HFFc6 (cell line): Measurements from ENCODE around the gene TBPL1. TPM values are rescaled to one million over a fixed set of nuclear protein-coding genes. Genes with fewer than 3 reads are reported as not detected.

ENCODE experiments used
- DNase-seq: peaks from one replicate; pipeline ENCODE4 v3.0.0-alpha.2; 2018
- H3K27ac Mint-ChIP-seq: 2 replicates; pipeline ENCODE4 v1.8.0; 2020; ENCODE audit warnings: mild to moderate bottlenecking, mixed read lengths
- H3K27me3 Mint-ChIP-seq: 2 replicates; pipeline ENCODE4 v1.8.0; 2021; ENCODE audit warnings: mild to moderate bottlenecking, moderate library complexity, mixed read lengths; ENCODE audit not compliant: insufficient read depth
- H3K36me3 Mint-ChIP-seq: 2 replicates; pipeline ENCODE4 v1.8.0; 2021; ENCODE audit warnings: low read depth, mixed read lengths
- H3K4me1 Mint-ChIP-seq: 2 replicates; pipeline ENCODE4 v1.8.0; 2020; ENCODE audit warnings: low read depth, mixed read lengths
- H3K4me3 Mint-ChIP-seq: 2 replicates; pipeline ENCODE4 v1.8.0; 2020; ENCODE audit warnings: mild to moderate bottlenecking, moderate library complexity, mixed read lengths
- H3K9me3 Mint-ChIP-seq: 2 replicates; pipeline ENCODE4 v1.8.0; 2020; ENCODE audit warnings: mild to moderate bottlenecking, mixed read lengths
- CTCF ChIP-seq: fragments of 200-600 bp; sonication (generic); IDR thresholded peaks from 2 replicates; pipeline ENCODE4 v1.5.0; 2021; ENCODE audit warnings: antibody characterized with exemption, mild to moderate bottlenecking
- total RNA-seq, 6 experiments: library from RNA; stranded (reverse); fragmentation: NEBNext Ultra II Directional; extraction: Animal tissue kit (Norgen Biotek cat#: 25700); gene quantifications; 2 replicates in 1 of 6; 3 replicates in 5 of 6; pipeline ENCODE4 v1.2.3, GENCODE V29; 2021

The TBPL1 gene
- total RNA-seq, 6 experiments from 2014 or later, result 30.7 to 40.6 (median 34.0) TPM

- TF ChIP-seq CTCF, result no peak
- peaks cover 57% of the 10 kb centered on the region for H3K4me1 Mint-ChIP-seq
- H3K27ac Mint-ChIP-seq, result no peak overlapping the region
- no peaks in the 10 kb centered on the region; the same call in 1 of the 2 replicates for H3K27me3 Mint-ChIP-seq
- peak overlapping the region; percentile 97; the same call in 1 of the 2 replicates for H3K4me3 Mint-ChIP-seq
- H3K9me3 Mint-ChIP-seq, result no peaks in the 10 kb centered on the region
- H3K36me3 Mint-ChIP-seq, result no peaks in the 10 kb centered on the region; the same call in 1 of the 2 replicates
- DNase-seq, result no peak
Observed at GRCh38 chr6:133955582-133956415, 2.8 kb downstream of the TBPL1 start.

GRCh38 chr6:133956416-133957049 lies 3.5 kb downstream of the TBPL1 start:
- H3K27ac Mint-ChIP-seq, result no peak overlapping the region
- H3K36me3 Mint-ChIP-seq, result no peaks in the 10 kb centered on the region; the same call in 1 of the 2 replicates
- H3K9me3 Mint-ChIP-seq, result no peaks in the 10 kb centered on the region
- no peak for DNase-seq
- H3K4me3 Mint-ChIP-seq, result no peak overlapping the region
- no peak for TF ChIP-seq CTCF
- H3K27me3 Mint-ChIP-seq, result no peaks in the 10 kb centered on the region; the same call in 1 of the 2 replicates
- H3K4me1 Mint-ChIP-seq, result peaks cover 53% of the 10 kb centered on the region

GRCh38 chr6:133957227-133957626 lies 4.2 kb downstream of the TBPL1 start:
- H3K4me3 Mint-ChIP-seq, result no peak overlapping the region
- no peaks in the 10 kb centered on the region for H3K9me3 Mint-ChIP-seq
- no peaks in the 10 kb centered on the region; the same call in 1 of the 2 replicates for H3K27me3 Mint-ChIP-seq
- peaks cover 57% of the 10 kb centered on the region for H3K4me1 Mint-ChIP-seq
- DNase-seq, result no peak
- TF ChIP-seq CTCF, result no peak
- no peak overlapping the region for H3K27ac Mint-ChIP-seq
- H3K36me3 Mint-ChIP-seq, result no peaks in the 10 kb centered on the region; the same call in 1 of the 2 replicates

- no peaks in the 10 kb centered on the region; the same call in 1 of the 2 replicates for H3K36me3 Mint-ChIP-seq
- TF ChIP-seq CTCF, result no peak
- H3K27me3 Mint-ChIP-seq, result no peaks in the 10 kb centered on the region; the same call in 1 of the 2 replicates
- H3K4me3 Mint-ChIP-seq, result no peak overlapping the region
- H3K4me1 Mint-ChIP-seq, result peaks cover 63% of the 10 kb centered on the region
- DNase-seq, result no peak
- no peak overlapping the region for H3K27ac Mint-ChIP-seq
- H3K9me3 Mint-ChIP-seq, result no peaks in the 10 kb centered on the region
Observed at GRCh38 chr6:133957780-133958242, 4.8 kb downstream of the TBPL1 start.

- H3K4me1 Mint-ChIP-seq, result peaks cover 66% of the 10 kb centered on the region
- no peaks in the 10 kb centered on the region for H3K9me3 Mint-ChIP-seq
- DNase-seq, result no peak
- H3K4me3 Mint-ChIP-seq, result no peak overlapping the region
- no peak for TF ChIP-seq CTCF
- H3K27ac Mint-ChIP-seq, result no peak overlapping the region
- H3K27me3 Mint-ChIP-seq, result no peaks in the 10 kb centered on the region; the same call in 1 of the 2 replicates
- H3K36me3 Mint-ChIP-seq, result no peaks in the 10 kb centered on the region; the same call in 1 of the 2 replicates
Observed at GRCh38 chr6:133958791-133959190, 5.8 kb downstream of the TBPL1 start.
